ENCODE results near the gene PPP6R2.
A peak's percentile ranks its signal among the peaks of the same experiment; 100 is the strongest.

Gene PPP6R2

DNA sequence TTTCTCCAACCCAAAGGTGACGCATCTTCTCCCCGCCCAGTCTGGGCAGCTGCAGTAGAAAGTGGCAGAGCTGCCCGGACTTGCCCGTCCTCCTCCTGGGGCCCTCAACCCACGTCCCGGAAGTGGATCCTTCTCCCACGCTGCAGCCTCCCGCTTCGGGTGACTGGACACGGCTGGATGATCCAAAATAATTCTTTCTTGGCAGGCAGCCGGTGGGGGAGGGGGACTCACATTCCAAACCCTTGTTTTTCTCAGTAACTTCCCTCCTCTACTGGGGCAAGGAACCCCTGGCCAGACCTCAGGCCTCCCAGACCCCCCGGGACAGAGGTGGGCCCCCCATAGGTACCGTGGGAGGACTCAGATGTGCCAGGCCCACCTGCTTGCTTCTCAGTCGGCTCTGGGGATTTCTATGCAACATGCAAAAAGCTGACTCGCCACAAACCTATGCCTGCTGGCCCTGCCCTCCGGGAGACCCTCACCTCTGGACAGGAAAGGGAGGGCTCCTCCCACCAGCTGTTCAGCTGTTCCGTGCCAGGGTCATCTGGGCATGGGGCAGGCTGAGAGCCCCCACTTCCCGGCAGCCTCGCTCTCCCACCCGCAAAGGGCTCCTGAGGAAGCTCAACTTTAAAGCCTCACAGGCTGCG is 37.1 kb upstream of the PPP6R2 start:
- no peak for DNase-seq

DNA sequence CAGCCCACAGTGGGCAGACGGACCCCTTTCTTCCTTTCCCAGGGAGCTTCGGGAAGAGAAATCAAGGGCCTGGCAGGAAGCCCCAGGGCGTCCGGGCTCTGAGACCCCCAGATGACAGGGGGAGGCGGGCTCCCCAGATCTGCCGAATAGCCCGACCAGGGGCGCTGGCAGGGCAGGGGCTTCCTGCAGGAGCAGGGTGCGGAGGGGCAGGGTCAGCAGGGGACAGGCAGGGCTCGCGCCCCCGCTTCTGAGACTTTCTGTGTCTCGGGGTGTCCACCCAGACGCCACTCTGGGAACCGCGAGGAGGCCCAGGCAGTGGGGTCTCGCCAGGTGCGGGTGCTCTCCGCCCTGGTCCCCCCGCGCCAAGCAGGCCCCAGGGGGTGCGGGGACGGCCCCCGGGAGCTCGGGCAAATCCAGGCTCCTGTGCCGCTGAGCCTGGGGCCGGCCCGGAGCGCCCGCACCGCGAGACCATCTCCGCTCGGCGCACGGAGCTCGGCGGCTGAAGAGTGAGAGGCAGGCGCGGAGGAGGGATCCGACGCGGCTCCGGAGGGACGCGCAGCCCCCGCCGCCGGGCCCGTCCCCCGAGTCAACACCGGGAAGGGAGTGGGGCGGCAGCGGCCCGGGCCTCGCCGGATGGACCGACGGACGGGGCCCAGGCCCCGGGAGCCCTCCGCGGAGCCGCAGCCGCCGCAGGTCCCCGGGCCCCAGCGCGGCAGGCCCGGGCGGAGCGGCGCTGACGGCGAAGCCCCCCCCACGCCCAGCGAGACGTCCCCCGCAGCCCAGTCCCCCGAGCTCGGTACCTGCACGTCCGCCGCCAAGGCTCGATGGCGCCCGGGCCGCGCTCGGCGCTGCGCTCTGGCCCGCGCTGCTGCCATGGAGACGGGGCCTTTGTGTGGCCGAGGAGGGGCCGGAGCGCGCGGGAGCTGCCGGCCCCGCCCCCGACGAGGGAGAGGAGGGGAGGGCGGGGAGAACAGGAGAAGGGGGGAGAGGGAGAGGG is 36.1 kb upstream of the PPP6R2 start, which contains the start of gene PLXNB2:
TSS of gene PLXNB2 (minus strand) at position 894 of the 997 bp plus-strand sequence. CDS start 17,062 bp downstream, outside the sequence.
- DNase-seq, result no peak

DNA sequence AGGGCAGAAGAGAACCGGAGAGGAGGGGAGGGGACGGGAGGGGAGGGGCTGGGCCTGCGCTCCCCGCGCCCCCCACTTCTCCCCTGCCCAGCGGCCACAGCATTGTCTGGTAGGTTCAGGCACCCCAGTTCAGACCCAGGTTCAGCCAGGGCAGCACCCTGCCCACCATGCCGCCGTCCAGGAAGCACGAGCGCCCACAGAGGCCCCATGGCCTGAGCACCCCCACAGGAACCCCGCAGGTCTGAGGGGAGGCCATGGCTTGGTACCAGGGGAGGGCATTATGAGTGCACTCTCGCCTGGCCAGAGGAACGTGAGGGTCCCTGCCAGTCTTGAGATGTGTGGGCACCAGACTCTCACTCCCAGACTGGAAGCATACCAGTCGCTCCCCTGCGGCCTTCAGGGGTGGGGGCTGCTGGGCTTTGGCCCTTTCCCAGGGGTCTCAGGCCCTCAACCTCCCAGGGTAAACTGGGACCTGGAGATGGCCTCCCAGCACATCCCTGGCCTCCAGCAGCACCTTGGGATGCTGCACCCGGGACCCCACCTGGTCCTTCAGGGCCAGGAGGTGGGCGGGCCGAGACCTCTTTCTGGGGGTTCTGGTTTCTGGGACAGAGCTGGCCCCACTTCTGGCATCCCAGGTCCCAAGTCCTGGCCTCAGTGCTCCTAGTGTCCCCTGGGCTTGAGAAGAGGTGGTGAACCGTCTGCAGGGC is 35.1 kb upstream of the PPP6R2 start:
- DNase-seq, result no peak

DNA sequence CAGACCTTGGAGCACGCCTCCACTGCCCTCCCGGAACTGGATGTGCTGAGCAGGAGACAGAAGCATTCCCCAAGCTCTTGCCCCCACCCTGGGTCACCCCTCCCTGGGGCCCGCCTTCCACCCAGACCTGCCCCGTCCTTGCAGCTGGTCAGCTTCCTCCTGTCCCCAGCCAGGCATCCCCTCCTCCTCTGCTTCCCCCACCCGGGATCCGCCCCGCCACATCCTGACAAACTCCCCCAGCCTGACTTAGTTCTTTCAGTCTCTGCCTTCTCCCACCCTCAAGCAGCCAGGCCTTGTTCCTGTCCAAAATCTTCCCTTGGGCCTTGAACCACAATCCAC is 34.6 kb upstream of the PPP6R2 start:
- DNase-seq, result no peak

DNA sequence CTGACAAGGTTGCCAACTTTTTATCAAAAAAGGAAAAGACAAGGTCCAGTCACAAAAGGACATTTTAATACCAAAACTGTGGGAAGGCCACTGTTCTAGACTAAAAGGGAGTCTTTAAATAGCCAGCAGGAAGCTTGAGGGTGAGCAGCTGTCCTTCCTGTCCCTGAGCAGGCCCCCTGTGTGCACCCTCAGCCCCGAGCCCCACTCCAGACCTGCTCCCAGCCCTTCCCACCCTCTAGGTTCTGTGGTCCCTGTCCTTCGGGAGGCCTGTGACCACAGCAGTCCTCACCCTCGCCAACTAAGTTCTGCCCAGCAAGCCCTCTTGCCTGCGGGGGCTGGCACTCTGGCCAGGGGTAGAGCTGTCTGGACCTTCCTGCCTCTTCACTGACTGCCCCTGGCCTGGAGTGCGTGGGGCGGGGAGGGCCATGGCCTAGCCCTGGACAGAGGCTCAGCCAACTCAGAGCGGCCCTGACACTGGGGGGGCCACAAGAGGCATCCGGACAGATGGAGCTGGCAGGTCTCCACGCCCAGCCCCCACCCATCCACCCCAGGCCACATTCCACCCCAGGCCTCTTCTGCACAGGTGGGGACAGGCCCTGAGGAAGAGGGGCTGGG is 34.0 kb upstream of the PPP6R2 start:
- DNase-seq, result no peak

DNA sequence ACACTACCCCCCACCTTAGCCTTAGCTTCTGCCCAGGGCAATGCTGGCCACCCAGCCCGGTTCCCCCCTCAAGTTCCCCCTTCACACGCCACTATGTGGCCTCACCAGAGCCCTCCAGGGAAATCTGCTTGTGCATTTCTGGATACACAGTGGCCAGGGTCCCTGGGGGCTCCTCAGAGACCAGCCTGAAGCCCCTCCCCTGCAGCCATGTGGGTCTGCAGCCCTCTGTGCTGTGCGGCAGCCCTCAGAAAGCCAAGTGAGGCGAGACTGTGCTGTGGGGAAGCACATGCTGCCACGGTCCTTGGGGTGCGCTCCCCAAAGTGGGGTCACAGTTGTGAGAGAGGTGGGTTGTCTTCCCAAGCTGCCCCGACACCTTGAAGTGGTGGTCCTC is 33.5 kb upstream of the PPP6R2 start:
- no peak for DNase-seq

DNA sequence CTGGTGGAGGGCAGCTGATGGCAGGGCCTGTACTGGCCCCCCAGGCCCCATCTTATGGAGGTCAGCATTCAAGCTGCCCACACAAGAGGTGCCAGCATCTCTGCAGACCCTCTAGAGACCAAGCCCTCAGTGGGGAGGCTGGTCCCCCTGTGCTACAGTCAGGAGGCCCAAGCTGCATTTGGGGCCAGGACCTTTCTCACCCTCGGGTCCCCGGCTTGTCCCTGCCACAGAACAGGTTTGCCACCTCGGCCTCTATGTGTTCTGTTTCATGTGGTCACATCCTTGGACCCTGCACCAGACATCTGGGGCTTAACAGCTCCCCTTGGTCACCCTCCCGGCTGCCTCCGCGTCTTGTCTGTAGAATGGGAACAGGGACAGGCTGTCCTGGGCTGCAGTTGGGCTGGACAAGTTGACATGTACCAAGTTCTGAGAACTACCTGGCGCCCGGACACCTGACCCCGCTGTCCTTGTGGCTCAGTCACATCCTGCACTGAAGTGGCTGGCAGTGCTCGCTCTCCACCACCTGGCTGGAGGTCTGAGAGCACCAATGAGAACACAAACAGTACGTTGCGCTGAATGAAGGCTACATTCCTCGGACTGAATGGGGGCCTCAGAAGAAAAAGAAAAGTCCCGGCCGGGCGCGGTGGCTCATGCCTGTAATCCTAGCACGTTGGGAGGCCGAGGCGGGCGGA is 33.0 kb upstream of the PPP6R2 start:
- no peak for DNase-seq

DNA sequence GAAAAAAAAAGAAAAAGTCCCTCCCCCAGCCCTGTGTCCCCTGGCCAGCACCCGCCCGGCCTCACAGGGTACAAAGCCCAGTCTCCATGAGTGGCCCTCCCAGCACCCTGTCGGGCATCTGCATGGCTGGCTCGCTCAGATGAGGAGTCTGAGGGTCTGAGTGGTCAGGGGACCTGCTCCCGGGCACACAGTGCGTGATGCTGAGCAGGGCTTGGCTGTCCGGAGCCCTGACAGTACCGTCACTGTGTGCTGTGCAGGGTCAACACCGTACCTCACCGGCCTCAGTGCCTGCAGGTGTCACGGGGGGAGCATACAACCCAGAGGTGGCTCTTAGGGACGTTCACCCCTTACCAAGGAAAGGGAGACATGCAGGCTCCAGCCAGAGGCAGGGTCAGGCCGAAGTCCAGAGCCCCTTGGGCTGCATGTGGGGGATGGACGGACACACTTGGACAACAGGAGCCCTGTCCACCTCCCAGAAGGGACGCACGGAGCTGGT is 32.1 kb upstream of the PPP6R2 start:
- DNase-seq, result no peak

DNA sequence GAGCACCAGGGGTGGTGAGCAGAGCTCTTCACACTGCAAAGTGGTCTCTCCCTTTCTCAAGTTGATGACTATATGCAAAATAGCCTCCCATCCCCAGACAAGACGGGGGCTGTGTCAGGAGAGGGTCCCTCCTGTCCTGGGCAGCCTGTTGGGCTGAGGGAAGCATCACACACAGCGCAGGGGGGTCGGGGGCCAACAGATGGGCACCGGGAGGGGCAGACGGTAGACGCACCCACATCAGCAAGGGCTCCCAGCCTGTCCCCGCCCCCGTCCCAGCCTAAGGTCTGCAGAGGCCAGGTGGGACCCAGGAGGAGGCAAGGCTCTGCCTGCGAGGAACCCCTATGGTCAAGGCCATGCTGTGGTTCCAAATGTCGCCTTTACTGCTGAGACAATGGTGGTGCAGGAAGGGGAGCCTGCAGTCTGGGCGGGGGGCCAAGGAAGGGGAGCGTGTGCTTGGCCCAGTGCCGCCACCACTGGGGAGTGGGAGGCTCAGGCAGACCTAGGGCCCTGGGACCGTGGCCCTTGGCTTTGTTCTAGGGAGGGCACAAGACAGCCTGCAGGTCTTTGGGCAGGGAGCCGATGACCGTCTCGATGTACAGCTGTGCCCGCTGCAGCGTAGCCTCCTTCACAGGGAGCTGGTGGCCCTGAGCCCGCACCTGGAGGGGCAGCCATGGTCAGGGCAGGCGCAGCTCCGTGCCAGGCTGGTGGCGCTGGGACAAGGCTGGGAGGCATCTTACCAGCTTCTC is 31.3 kb upstream of the PPP6R2 start:
- no peak for DNase-seq

DNA sequence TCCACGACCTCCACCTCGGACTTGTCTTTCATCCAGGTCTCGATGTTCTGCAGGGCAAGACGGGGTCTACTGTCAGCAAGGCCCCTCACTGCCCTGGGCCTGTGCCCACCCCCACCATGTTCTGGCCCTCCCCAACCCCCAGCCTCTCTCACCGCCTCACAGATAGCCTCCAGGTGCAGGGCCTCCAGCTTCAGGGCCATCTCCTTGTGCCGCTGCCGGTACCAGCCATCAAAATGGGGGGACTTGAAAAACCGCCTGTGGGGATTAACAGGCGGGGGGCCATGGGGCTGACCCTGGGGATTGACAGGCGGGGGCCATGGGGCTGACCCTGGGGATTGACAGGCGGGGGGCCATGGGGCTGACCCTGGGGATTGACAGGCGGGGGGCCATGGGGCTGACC is 30.8 kb upstream of the PPP6R2 start:
- no peak for DNase-seq

DNA sequence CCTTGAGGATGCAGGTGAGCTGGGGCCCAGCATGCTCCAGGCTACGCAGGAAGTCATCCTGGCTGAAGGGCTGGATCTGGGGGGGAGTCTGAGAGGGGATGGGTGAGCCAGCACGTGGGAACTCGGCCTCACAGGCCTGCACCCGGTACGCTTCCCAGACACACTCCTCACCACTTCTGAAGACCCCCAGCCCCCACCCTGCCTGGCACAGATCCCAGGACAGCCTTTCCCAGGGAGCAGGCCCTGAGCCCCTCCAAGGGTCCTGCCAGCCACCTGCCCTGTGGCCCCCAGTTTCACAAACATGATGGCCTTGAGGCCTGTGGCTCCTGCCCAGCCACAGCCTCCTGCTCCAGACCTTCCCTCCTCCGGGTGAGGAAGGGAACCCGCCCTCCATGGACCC is 30.1 kb upstream of the PPP6R2 start:
- DNase-seq, result no peak

DNA sequence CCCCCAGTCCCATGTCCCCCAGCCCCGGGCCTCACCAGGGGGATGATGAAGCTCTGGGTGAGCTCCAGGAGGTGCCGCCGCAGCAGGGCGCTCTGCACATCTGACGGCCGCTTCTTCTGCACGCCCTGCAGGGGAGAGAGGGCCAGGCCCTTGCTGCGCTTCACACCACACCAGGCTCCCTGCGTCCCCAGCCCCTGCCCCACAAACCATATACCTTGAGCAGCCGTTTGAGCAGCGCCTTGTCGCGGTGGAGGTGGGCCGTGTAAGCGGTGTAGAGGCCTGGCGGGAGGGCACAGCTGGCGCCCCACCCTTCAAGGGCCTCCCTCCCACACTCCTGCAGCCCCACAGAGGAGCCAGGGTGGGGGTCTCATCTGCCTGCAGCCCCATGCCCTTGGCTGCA is 29.5 kb upstream of the PPP6R2 start:
- DNase-seq, result peak; percentile 60

DNA sequence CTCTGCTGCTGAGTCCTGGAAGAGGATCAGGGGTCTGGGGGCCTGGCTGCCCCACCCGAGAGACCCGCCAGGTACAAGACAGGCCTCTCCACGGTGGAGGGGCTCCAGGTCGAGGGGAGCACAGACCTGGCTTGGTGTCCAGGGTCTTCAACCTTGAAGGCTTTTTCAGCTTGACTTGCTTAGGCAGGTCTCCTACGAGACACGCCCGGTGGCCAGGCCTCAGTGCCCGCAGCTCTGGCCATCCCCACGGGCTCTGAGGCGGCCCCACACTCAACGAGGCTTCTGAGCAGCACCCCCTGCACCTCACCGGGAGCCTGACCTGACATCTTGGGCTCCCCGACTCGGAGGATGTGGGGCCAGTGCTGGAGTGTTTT is 29.1 kb upstream of the PPP6R2 start:
- DNase-seq, result no peak

DNA sequence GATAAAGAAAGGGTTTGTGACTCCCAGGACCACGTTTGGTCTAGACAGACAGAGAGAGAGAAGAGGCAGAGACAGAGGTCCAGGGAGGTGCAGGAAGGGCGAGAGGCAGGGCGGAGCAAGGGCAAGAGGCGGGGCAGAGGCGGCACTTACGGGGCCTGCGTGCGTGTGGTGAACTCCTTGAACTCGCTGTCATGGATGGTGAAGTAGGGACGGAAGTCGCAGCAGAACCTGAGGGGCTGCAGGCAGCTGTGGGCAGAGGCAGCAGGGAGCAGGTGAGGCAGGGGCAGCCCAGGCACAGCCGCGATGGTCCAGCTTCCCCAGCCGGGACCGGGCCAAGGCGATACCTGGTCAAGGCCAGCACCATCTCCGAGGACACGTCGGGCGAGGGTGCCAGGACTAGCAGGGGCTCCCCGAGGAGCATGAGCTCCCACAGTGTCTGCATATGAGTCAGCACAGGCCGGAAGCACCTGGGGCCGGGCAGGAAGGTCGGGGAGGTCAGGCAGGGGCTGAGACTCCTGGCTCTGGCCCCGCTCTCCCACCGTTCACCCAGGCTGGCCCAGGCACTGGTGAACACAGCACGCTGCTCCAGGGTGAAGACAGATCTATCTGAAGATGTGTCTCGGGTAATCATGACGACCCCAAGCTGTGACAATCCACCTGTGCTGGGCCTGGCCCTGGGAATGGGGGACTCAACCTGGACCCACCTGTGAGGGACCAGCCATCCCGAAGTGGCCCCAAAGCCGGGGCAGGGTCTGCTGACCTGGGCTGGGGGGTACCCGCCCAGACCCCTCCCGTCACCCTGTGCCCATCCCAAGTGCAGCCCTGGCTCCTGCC is 28.5 kb upstream of the PPP6R2 start:
- peak; percentile 88 for DNase-seq

DNA sequence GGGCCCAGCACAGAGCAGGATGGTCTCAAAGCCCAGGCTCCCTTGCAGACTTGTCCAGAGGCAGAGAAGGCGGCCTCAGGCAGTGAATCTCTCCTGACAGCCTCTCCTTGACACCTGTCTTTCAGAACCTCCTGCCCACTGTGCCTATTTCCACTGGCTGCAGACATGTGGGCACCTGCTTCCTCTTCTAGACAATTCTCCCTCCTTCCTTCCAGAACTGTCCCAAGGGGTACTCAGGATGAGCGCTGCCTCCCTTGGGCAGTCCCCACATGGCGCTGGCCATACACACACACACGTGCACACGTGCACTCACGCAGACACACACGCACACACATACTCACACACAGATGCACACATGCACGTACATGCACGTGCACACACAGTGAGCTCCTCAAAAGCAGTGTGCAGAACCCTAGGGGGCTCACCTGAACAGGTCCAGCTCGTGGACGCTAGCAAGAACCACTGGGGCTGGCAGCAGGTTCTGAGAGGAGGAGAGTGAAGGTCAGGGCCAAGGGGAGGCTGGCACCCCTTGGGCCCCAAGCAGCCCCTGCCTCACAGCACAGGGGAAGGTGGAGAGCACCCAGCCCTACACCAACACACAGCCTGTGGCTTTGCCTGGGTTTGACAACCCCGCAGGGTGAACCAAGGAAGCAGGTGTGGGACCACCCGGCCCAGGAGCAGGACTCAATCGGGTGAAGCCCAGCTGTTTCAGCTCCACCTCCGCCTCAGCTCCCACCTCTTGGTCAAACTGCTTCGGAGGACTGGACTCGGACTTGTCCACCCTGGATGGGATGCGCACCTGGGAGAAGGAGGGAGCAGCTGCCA is 27.6 kb upstream of the PPP6R2 start:
- no peak for DNase-seq

DNA sequence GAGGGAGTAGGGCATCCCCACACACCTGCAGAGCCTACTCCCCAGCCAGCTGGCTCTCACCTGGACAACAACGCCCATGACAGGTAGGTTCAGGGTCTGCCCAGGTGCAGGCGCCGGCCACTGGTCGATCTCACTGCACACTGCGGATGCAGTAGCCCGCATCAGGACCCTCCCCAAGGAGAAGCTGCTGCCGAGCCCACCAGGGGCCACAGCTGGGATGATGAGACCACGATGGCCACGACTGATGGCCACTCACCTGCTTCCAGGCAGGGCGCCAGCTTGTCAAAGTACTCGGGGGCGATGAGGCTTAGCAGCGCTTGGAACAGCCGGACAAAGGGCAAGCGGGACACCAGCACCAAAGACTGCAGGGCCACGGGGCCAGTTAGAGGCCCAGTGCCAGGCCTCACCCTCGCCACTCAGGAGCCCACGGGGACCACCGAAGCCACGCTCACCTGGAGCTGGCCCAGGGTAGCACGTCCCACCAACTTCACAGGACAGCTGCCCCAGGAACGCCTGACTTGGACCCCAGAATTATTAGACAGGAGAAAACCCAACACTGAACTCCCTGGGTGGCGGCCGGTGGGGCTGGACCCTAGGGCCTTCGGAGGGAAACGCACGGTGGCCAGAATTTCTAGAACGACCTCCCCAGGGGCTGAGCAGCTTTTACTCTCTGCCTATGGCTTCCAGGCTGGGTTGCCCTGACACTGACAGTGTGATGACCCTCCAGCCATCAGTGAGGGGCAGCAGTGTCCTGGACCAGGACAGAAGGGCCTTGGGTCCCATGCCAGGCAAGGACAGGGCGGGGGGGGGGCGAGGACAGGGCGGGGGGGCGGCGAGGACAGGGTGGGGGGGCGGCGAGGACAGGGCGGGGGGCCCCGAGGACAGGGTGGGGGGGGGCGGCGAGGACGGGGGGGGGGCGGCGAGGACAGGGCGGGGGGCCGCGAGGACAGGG is 26.7 kb upstream of the PPP6R2 start:
- no peak for DNase-seq

DNA sequence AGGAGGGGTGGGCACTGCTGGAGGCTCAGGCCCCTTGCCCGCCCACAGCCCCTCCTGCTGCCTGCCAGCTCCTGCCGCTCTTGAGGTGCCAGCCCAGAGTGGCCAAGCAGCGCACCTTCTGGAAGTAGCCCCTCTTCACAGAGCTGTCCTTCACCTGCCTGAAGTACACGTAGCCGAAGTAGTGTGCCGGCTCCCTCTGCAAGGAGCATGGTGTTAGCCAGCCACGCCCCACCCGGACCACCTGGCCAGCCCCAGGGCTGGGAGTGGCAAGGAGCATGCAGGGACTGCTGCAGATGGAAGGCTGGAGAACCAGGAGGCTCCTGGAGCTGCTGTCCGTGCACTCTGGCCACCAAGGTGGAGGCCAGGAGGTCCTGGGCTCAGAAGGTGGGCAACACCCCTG is 25.9 kb upstream of the PPP6R2 start:
- DNase-seq, result no peak

DNA sequence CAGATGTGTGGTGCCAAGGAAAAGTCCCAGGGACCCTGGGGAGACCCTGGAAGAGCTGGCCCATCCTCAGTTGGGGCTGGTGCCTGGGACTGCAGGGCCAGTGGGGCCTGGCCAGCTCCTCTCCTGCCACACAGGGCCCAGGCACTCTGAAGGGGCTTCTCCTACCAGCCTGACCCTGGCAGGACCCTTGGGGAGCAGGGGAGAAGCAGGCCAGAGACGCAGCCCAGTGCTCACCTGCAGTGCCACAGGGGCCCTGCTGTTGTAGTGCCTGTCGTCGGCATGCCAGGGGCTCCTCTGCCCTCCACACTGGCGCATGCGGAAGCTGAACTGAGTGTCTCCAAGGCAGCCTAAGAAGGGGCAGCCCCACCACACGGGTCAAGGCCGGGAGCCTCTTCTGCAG is 25.5 kb upstream of the PPP6R2 start:
- no peak for DNase-seq

DNA sequence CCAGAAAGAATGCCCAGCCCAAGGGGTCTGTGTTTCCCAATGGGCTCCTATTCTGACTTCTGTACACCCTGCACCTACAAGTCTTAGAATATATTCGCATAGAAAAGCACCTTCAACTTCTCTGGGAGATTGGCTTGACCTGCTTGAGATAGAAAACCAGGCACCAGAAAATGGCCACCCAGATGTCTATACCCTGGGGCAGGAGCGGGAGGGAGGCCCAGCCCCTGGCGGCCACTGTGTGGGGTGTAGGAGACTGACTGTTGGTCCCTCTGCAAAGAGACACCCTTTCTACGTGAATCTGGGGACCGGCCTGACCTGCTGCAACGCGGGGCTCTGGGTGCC is 24.8 kb upstream of the PPP6R2 start:
- DNase-seq, result no peak
